BJ (cell line): Measurements from ENCODE around the gene URB1. TPM values are rescaled to one million over a fixed set of nuclear protein-coding genes. Genes with fewer than 3 reads are reported as not detected.

Experiments
- CTCF ChIA-PET: fragments of 350-600 bp; formaldehyde crosslinking; extraction: SDS; loops from one replicate; lab custom pipeline; 2021; ENCODE audit warnings: antibody characterized with exemption, inconsistent platforms; lab: Yijun Ruan, JAX
- POLR2A ChIA-PET: fragments of 300-600 bp; sonication (Branson Sonifier 250); formaldehyde crosslinking; extraction: SDS; loops from one replicate; lab custom pipeline; 2021; ENCODE audit warnings: antibody characterized with exemption; lab: Charles Lee
- DNase-seq: peaks from one replicate; pipeline ENCODE4 v3.0.0-alpha.2; 2011; ENCODE audit warnings: low read depth
- H3K27me3 ChIP-seq: 2 replicates; pipeline ENCODE4 v1.6.0; 2011; ENCODE audit warnings: low read length; ENCODE audit not compliant: control insufficient read depth, insufficient read depth
- H3K36me3 ChIP-seq: 2 replicates; pipeline ENCODE4 v1.5.1; 2011; ENCODE audit warnings: low read length; ENCODE audit not compliant: control insufficient read depth, insufficient read depth
- H3K4me3 ChIP-seq: 2 replicates; pipeline ENCODE4 v1.5.1; 2011; ENCODE audit warnings: low read depth, mild to moderate bottlenecking, control low read depth, low read length
- CTCF ChIP-seq: IDR thresholded peaks from 2 replicates; pipeline ENCODE4 v1.5.1; 2011; ENCODE audit warnings: low read depth, mild to moderate bottlenecking, control low read depth, inconsistent platforms, low read length, moderate library complexity; ENCODE audit not compliant: insufficient read depth
- polyA plus RNA-seq: library from polyadenylated mRNA; depleted of rRNA; stranded (reverse); fragments of >200 nt; gene quantifications from 2 replicates; pipeline ENCODE4 v1.2.3, GENCODE V29; 2011

The URB1 gene
- polyA plus RNA-seq, 1 experiment = 8.8 TPM

GRCh38 chr21:32367158-32367557, 25.7 kb downstream of the URB1 start:
- no peak overlapping the region for H3K4me3 ChIP-seq
- peaks cover 25% of the 10 kb centered on the region for H3K36me3 ChIP-seq
- no peak for DNase-seq
- ChIA-PET CTCF (interaction anchor here (0.8 to 2.1 kb wide), 6 partner anchors 10 to 202 kb away, joined by 3 to 4 read pairs (median 3); no protein-coding TSS in a partner anchor), POLR2A (no interaction called here)
- no peak for TF ChIP-seq CTCF
- H3K27me3 ChIP-seq = no peaks in the 10 kb centered on the region

DNA sequence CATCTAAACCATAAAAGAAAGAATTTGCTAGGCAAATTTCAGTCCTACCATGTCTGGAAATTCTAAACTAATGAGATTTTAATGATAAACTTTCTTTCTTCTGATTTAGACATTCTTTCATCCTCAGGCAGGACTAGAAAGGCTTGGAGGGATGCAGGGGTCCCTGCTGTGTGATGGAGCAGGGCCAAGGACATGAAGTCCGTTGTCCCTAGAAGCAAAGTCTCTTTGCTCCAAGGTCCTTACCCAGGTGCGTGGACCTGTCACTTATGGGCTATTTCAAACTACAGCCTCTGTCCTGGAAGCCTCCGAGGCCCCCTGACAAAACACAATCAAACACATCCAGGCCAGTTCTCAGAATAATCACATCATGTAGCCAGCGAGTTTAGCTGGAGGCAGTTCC, 26.6 kb downstream of the URB1 start:
- Histone ChIP-seq H3K27me3 (no peaks in the 10 kb centered on the region), H3K36me3 (peaks cover 30% of the 10 kb centered on the region), H3K4me3 (no peak overlapping the region)
- DNase-seq = no peak
- no peak for TF ChIP-seq CTCF
- CTCF ChIA-PET = interaction anchor here (1.7 kb wide), 1 partner anchor 37 kb away, joined by 4 read pairs; no protein-coding TSS in a partner anchor
- POLR2A ChIA-PET = no interaction called here

- Histone ChIP-seq H3K36me3 (peaks cover 35% of the 10 kb centered on the region), H3K4me3 (no peak overlapping the region), H3K27me3 (no peaks in the 10 kb centered on the region)
- no peak for TF ChIP-seq CTCF
- no peak for DNase-seq
- ChIA-PET CTCF (interaction anchor here (0.9 to 1.2 kb wide), 3 partner anchors 11 to 236 kb away, joined by 3 to 5 read pairs (median 3); no protein-coding TSS in a partner anchor), POLR2A (no interaction called here)
Observed at GRCh38 chr21:32364796-32365195, 28.0 kb downstream of the URB1 start.

DNA sequence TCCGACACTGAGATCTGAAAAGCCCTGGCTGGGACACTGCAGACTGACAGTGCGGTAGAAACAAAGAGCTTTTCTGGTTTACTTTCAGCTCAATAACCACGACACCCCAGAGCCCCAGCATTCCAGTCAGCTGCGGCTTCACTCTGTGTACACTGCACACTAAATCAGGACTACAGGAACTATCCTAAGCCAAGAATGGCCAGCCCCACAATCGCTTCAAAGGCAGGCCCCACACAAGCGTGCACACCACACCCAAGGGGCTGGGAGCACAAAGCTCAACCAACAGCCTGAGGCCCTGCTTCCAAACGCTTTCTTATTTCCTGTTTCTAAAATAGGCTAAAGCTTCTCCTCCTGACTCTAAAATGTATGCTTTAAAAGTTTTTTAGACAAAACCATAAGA, 28.4 kb downstream of the URB1 start:
- DNase-seq = no peak
- CTCF ChIA-PET = interaction anchor here (0.9 to 1.2 kb wide), 3 partner anchors 10 to 236 kb away, joined by 3 to 5 read pairs (median 3); no protein-coding TSS in a partner anchor

More for the DNA sequence above, 28.4 kb downstream of the URB1 start:
- POLR2A ChIA-PET = no interaction called here
- Histone ChIP-seq H3K36me3 (peaks cover 38% of the 10 kb centered on the region), H3K27me3 (no peaks in the 10 kb centered on the region), H3K4me3 (no peak overlapping the region)
- no peak for TF ChIP-seq CTCF
